ENCODE measurements around the gene ATP6V0D1.

The ATP6V0D1 gene

GRCh38 chr16:67406111-67406971, 74.6 kb downstream of the ATP6V0D1 start:
- no peak for TF ChIP-seq CTCF (conservative IDR thresholded peaks at IDR 0.05)
- H3K27ac ChIP-seq: no peak overlapping the region

GRCh38 chr16:67405336-67405735, 75.6 kb downstream of the ATP6V0D1 start:
- peak overlapping the region; percentile 66 for H3K27ac ChIP-seq
- TF ChIP-seq CTCF (conservative IDR thresholded peaks at IDR 0.05): no peak

GRCh38 chr16:67404740-67405226, 76.2 kb downstream of the ATP6V0D1 start:
- peak overlapping the region; percentile 66 for H3K27ac ChIP-seq
- no peak for TF ChIP-seq CTCF (conservative IDR thresholded peaks at IDR 0.05)

- peak overlapping the region; percentile 66 for H3K27ac ChIP-seq
- no peak for TF ChIP-seq CTCF (conservative IDR thresholded peaks at IDR 0.05)
Measured at GRCh38 chr16:67403976-67404555, 76.9 kb downstream of the ATP6V0D1 start.

GRCh38 chr16:67400901-67401300, 80.1 kb downstream of the ATP6V0D1 start:
- H3K27ac ChIP-seq: no peak overlapping the region
- TF ChIP-seq CTCF (conservative IDR thresholded peaks at IDR 0.05): no peak

GRCh38 chr16:67399749-67400704, 80.9 kb downstream of the ATP6V0D1 start:
- H3K27ac ChIP-seq: no peak overlapping the region
- no peak for TF ChIP-seq CTCF (conservative IDR thresholded peaks at IDR 0.05)
